Ramos (cell line): Measurements from ENCODE around the gene FRMPD2.
"Not testable (repeated sequence)": the region's sequence is repeated elsewhere in the genome, so short reads cannot be mapped to it uniquely, and the experiment has no call there.

Experiments used
- in situ Hi-C: fragments of 300-500 bp; cut with MboI; formaldehyde crosslinking; loops from one replicate; pipeline ENCODE4 v1.14.3; 2022; ENCODE audit warnings: low sequenced_read_pairs; ENCODE audit not compliant: unreplicated experiment

The FRMPD2 gene

GRCh38 chr10:48147643-48148042 lies 126.9 kb downstream of the FRMPD2 start:
- in situ Hi-C loops = not testable (repeated sequence)

- in situ Hi-C loops = not testable (repeated sequence)
Observed at GRCh38 chr10:48143721-48144642, 130.5 kb downstream of the FRMPD2 start.

- in situ Hi-C loops = not testable (repeated sequence)
Observed at GRCh38 chr10:48140949-48141348, 133.5 kb downstream of the FRMPD2 start.

GRCh38 chr10:48139953-48140850 lies 134.3 kb downstream of the FRMPD2 start:
- in situ Hi-C loops = not testable (repeated sequence)

- in situ Hi-C loops = not testable (repeated sequence)
Observed at GRCh38 chr10:48128954-48129353, 145.5 kb downstream of the FRMPD2 start.

GRCh38 chr10:48126251-48126650 lies 148.2 kb downstream of the FRMPD2 start:
- in situ Hi-C loops = not testable (repeated sequence)

- in situ Hi-C loops = not testable (repeated sequence)
Observed at GRCh38 chr10:48125631-48126030, 148.9 kb downstream of the FRMPD2 start.

GRCh38 chr10:48122618-48123017 lies 151.9 kb downstream of the FRMPD2 start:
- in situ Hi-C loops = not testable (repeated sequence)

- in situ Hi-C loops = not testable (repeated sequence)
Observed at GRCh38 chr10:48110277-48110676, 164.2 kb downstream of the FRMPD2 start.
